Measurements from ENCODE around the gene CCDC146. TPM values are rescaled to one million over a fixed set of nuclear protein-coding genes. Genes with fewer than 3 reads are reported as not detected.
"Not testable (repeated sequence)": the region's sequence is repeated elsewhere in the genome, so short reads cannot be mapped to it uniquely, and the experiment has no call there.

Gene CCDC146
- total RNA-seq, 1 donor from 2014 or later, result 5.7 TPM

- no peak for DNase-seq (ENCODE audit: extremely low read depth, low read depth, low spot score)
These were observed 203.7 kb downstream of the CCDC146 start for GRCh38 chr7:77326131-77326530.

GRCh38 chr7:77327067-77327931 lies 204.9 kb downstream of the CCDC146 start:
- DNase-seq (ENCODE audit: extremely low read depth, low read depth, low spot score), result no peak

- no peak for DNase-seq (ENCODE audit: extremely low read depth, low read depth, low spot score)
These were observed 205.7 kb downstream of the CCDC146 start for GRCh38 chr7:77327932-77328628.

- DNase-seq (ENCODE audit: extremely low read depth, low read depth, low spot score), result no peak
These were observed 206.3 kb downstream of the CCDC146 start for GRCh38 chr7:77328669-77329068.

GRCh38 chr7:77329466-77330168 lies 207.2 kb downstream of the CCDC146 start:
- DNase-seq (ENCODE audit: extremely low read depth, low read depth, low spot score), result no peak

- DNase-seq (ENCODE audit: extremely low read depth, low read depth, low spot score), result no peak
These were observed 207.9 kb downstream of the CCDC146 start for GRCh38 chr7:77330169-77330882.

GRCh38 chr7:77331938-77332695 lies 209.7 kb downstream of the CCDC146 start:
- DNase-seq (ENCODE audit: extremely low read depth, low read depth, low spot score), result peak; percentile 80

GRCh38 chr7:77334039-77334438 lies 211.6 kb downstream of the CCDC146 start:
- not testable (repeated sequence) for DNase-seq (ENCODE audit: extremely low read depth, low read depth, low spot score)

GRCh38 chr7:77335581-77335980 lies 213.2 kb downstream of the CCDC146 start:
- no peak for DNase-seq (ENCODE audit: extremely low read depth, low read depth, low spot score)

- no peak for DNase-seq (ENCODE audit: extremely low read depth, low read depth, low spot score)
These were observed 215.1 kb downstream of the CCDC146 start for GRCh38 chr7:77337456-77337990.

GRCh38 chr7:77338260-77338659 lies 215.8 kb downstream of the CCDC146 start:
- no peak for DNase-seq (ENCODE audit: extremely low read depth, low read depth, low spot score)

- DNase-seq (ENCODE audit: extremely low read depth, low read depth, low spot score), result no peak
These were observed 216.6 kb downstream of the CCDC146 start for GRCh38 chr7:77338883-77339629.

- DNase-seq (ENCODE audit: extremely low read depth, low read depth, low spot score), result no peak
These were observed 217.3 kb downstream of the CCDC146 start for GRCh38 chr7:77339726-77340125.

Other genes with a start within 250 kb of the CCDC146 start
- gene SPDYE17, start 90.3 kb upstream of the CCDC146 start, total RNA-seq, result not detected in 2 replicates
- 0.35 TPM in 1 of 2 replicates, not detected in the other for gene SPDYE18, start 60.1 kb upstream of the CCDC146 start, total RNA-seq
- not detected in 2 replicates for gene FGL2, start 77.2 kb downstream of the CCDC146 start, total RNA-seq